ENCODE measurements around the gene DNAH10.

The DNAH10 gene

GRCh38 chr12:123726962-123727361, 35.1 kb upstream of the DNAH10 start:
- WGBS, 2 donors (ENCODE audit: extremely low coverage in 2 of 2, insufficient read length in 2 of 2, insufficient replicate concordance in 1 of 2), result no CpG with 5 or more reads among the region's 2 CpGs

DNA sequence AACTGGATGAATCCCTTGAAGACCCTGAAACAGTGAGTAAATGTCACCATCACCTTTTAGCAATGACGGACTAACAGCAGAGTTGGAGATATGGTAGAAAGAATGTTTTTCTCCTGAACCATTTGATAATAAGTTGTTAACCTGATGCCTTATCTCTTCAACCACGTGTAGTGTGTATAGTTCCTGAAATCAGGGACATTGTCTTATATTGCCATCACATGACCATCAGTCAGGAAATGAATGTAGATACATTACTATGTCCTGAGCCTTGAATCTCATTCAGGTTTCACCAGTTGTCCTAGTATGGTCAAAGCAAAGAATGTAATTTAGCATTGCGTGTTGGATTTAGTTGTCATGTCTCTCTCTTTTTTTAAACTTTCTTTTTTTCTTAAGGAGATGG, 34.2 kb upstream of the DNAH10 start:
- H3K14ac ChIP-seq (ENCODE audit: low read length), result no peak overlapping the region
- no peak overlapping the region for H2BK120ac ChIP-seq (ENCODE audit: low read depth, low read length)
- no peak overlapping the region for H3K9ac ChIP-seq (ENCODE audit: low read depth, low read length, poor library complexity)
- DNase-seq (ENCODE audit: low spot score), result no peak
- H2BK15ac ChIP-seq (ENCODE audit: low read length), result no peak overlapping the region
- H3K79me1 ChIP-seq (ENCODE audit: low read depth, low read length), result no peaks in the 10 kb centered on the region
- no peak overlapping the region for H4K8ac ChIP-seq (ENCODE audit: low read depth, low read length)
- no peak overlapping the region for H3K27ac ChIP-seq (replicated peaks; ENCODE audit: low read length)
- H3K4me1 ChIP-seq (ENCODE audit: control insufficient read depth in 2 of 2, insufficient read depth in 1 of 2, low read depth in 1 of 2, low read length in 2 of 2), result no peaks in the 10 kb centered on the region
- H2AFZ ChIP-seq (ENCODE audit: low read length), result no peak overlapping the region
- no peak overlapping the region for H2BK12ac ChIP-seq (ENCODE audit: low read length)
- WGBS, 2 donors (ENCODE audit: extremely low coverage in 2 of 2, insufficient read length in 2 of 2, insufficient replicate concordance in 1 of 2), result no CpG with 5 or more reads among the region's 3 CpGs
- no peak overlapping the region for H3K4me3 ChIP-seq (ENCODE audit: low read length in 2 of 2)
- H3K27me3 ChIP-seq (ENCODE audit: control insufficient read depth in 3 of 3, insufficient read depth in 3 of 3, low read depth in 1 of 3, low read length in 3 of 3), result no peaks in the 10 kb centered on the region
- H2BK5ac ChIP-seq (ENCODE audit: low read length), result no peak overlapping the region
- no peak overlapping the region for H3K18ac ChIP-seq (ENCODE audit: low read length)
- no peak overlapping the region for H3K23ac ChIP-seq (ENCODE audit: low read depth, low read length, poor library complexity)
- no peak overlapping the region for H2AK5ac ChIP-seq (ENCODE audit: low read depth, low read length)
- no peaks in the 10 kb centered on the region for H3K9me3 ChIP-seq (replicated peaks in 1 of 2; ENCODE audit: control insufficient read depth in 2 of 2, insufficient read depth in 1 of 2, low read depth in 1 of 2, low read length in 2 of 2)
- H3K36me3 ChIP-seq (replicated peaks in 1 of 2; ENCODE audit: control insufficient read depth in 2 of 2, insufficient read depth in 2 of 2, low read length in 2 of 2), result peaks cover 31 to 94% of the 10 kb centered on the region in 2 donors
- no peak overlapping the region for H3K4me2 ChIP-seq (ENCODE audit: insufficient read depth, low read length, poor library complexity, severe bottlenecking)
- no peak overlapping the region for H3K4ac ChIP-seq (ENCODE audit: low read length)
- no peak overlapping the region for H4K91ac ChIP-seq (ENCODE audit: low read depth, low read length, poor library complexity)

More at GRCh38 chr12:123726962-123727361, 35.1 kb upstream of the DNAH10 start:
- no peaks in the 10 kb centered on the region for H3K79me1 ChIP-seq (ENCODE audit: low read depth, low read length)
- no peak overlapping the region for H3K14ac ChIP-seq (ENCODE audit: low read length)
- H2BK12ac ChIP-seq (ENCODE audit: low read length), result no peak overlapping the region
- no peak overlapping the region for H3K9ac ChIP-seq (ENCODE audit: low read depth, low read length, poor library complexity)
- peaks cover 31 to 94% of the 10 kb centered on the region in 2 donors for H3K36me3 ChIP-seq (replicated peaks in 1 of 2; ENCODE audit: control insufficient read depth in 2 of 2, insufficient read depth in 2 of 2, low read length in 2 of 2)
- no peak overlapping the region for H3K18ac ChIP-seq (ENCODE audit: low read length)
- no peak overlapping the region for H2AFZ ChIP-seq (ENCODE audit: low read length)
- H2BK5ac ChIP-seq (ENCODE audit: low read length), result no peak overlapping the region
- no peaks in the 10 kb centered on the region for H3K9me3 ChIP-seq (replicated peaks in 1 of 2; ENCODE audit: control insufficient read depth in 2 of 2, insufficient read depth in 1 of 2, low read depth in 1 of 2, low read length in 2 of 2)
- H2AK5ac ChIP-seq (ENCODE audit: low read depth, low read length), result no peak overlapping the region
- H4K8ac ChIP-seq (ENCODE audit: low read depth, low read length), result no peak overlapping the region
- H3K23ac ChIP-seq (ENCODE audit: low read depth, low read length, poor library complexity), result no peak overlapping the region
- no peak overlapping the region for H2BK120ac ChIP-seq (ENCODE audit: low read depth, low read length)
- no peak overlapping the region for H3K27ac ChIP-seq (replicated peaks; ENCODE audit: low read length)
- H3K4ac ChIP-seq (ENCODE audit: low read length), result no peak overlapping the region
- no peaks in the 10 kb centered on the region for H3K27me3 ChIP-seq (ENCODE audit: control insufficient read depth in 3 of 3, insufficient read depth in 3 of 3, low read depth in 1 of 3, low read length in 3 of 3)
- no peaks in the 10 kb centered on the region for H3K4me1 ChIP-seq (ENCODE audit: control insufficient read depth in 2 of 2, insufficient read depth in 1 of 2, low read depth in 1 of 2, low read length in 2 of 2)
- H4K91ac ChIP-seq (ENCODE audit: low read depth, low read length, poor library complexity), result no peak overlapping the region
- no peak overlapping the region for H3K4me2 ChIP-seq (ENCODE audit: insufficient read depth, low read length, poor library complexity, severe bottlenecking)
- no peak for DNase-seq (ENCODE audit: low spot score)
- no peak overlapping the region for H2BK15ac ChIP-seq (ENCODE audit: low read length)
- H3K4me3 ChIP-seq (ENCODE audit: low read length in 2 of 2), result no peak overlapping the region

DNA sequence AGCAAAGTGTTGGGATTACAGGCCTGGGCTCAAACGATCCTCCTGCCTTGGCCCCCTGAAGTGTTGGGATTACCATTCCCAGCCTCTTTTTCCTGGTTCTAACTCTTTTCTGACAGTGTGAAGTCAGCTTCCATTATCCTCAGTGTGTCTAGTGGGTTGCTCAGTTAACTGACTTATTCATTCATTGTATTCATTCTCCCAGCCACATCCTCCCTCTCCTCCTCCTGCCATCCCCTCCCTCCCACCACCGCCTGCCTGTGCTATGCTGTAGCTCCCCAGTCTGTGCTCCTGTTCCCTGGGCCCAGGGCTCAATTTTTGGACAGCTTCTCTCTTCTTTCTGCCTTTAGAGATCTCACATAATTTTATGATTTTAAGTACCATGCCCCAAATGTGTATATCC, 30.5 kb upstream of the DNAH10 start:
- Histone ChIP-seq H2AFZ (ENCODE audit: low read length) (no peak overlapping the region), H2AK5ac (ENCODE audit: low read depth, low read length) (no peak overlapping the region), H2BK5ac (ENCODE audit: low read length) (no peak overlapping the region), H2BK12ac (ENCODE audit: low read length) (no peak overlapping the region), H3K4me2 (ENCODE audit: insufficient read depth, low read length, poor library complexity, severe bottlenecking) (no peak overlapping the region), H3K18ac (ENCODE audit: low read length) (no peak overlapping the region), H3K36me3 (replicated peaks in 1 of 2; ENCODE audit: control insufficient read depth in 2 of 2, insufficient read depth in 2 of 2, low read length in 2 of 2) (peaks cover 45 to 96% of the 10 kb centered on the region in 2 donors), H3K27ac (replicated peaks; ENCODE audit: low read length) (no peak overlapping the region), H3K9ac (ENCODE audit: low read depth, low read length, poor library complexity) (no peak overlapping the region), H3K4me3 (ENCODE audit: low read length in 2 of 2) (no peak overlapping the region), H3K14ac (ENCODE audit: low read length) (no peak overlapping the region), H3K79me1 (ENCODE audit: low read depth, low read length) (no peaks in the 10 kb centered on the region), H3K4me1 (ENCODE audit: control insufficient read depth in 2 of 2, insufficient read depth in 1 of 2, low read depth in 1 of 2, low read length in 2 of 2) (no peaks in the 10 kb centered on the region), H4K91ac (ENCODE audit: low read depth, low read length, poor library complexity) (no peak overlapping the region), H4K8ac (ENCODE audit: low read depth, low read length) (no peak overlapping the region), H3K23ac (ENCODE audit: low read depth, low read length, poor library complexity) (no peak overlapping the region), H3K27me3 (ENCODE audit: control insufficient read depth in 3 of 3, insufficient read depth in 3 of 3, low read depth in 1 of 3, low read length in 3 of 3) (no peaks in the 10 kb centered on the region), H3K4ac (ENCODE audit: low read length) (no peak overlapping the region), H3K9me3 (replicated peaks in 1 of 2; ENCODE audit: control insufficient read depth in 2 of 2, insufficient read depth in 1 of 2, low read depth in 1 of 2, low read length in 2 of 2) (no peaks in the 10 kb centered on the region), H2BK15ac (ENCODE audit: low read length) (no peak overlapping the region), H2BK120ac (ENCODE audit: low read depth, low read length) (no peak overlapping the region)
- DNase-seq (ENCODE audit: low spot score), result no peak
- no CpG with 5 or more reads among the region's 2 CpGs for WGBS, 2 donors (ENCODE audit: extremely low coverage in 2 of 2, insufficient read length in 2 of 2, insufficient replicate concordance in 1 of 2)

DNA sequence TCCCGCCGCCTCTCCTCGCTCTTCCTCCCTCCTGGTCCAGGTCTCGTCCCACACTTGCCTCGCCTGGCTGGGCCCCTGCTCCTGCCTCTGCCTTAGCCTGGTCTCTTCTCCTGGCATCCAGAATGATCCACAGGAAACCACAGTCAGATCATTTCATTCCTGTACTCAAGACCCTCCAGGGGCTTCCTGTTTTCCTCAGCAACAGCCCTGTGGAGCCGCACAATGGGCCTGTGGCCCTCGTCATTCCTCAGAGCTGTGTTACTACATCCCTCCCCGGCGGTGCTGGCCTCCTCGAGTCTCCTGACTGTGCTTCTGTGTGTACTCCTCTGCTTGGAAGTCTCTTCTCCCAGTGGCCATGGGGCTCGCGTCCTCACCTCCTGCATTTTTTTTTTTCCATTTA, 29.9 kb upstream of the DNAH10 start:
- Histone ChIP-seq H3K18ac (ENCODE audit: low read length) (no peak overlapping the region), H3K4ac (ENCODE audit: low read length) (no peak overlapping the region), H2AK5ac (ENCODE audit: low read depth, low read length) (no peak overlapping the region), H4K91ac (ENCODE audit: low read depth, low read length, poor library complexity) (no peak overlapping the region), H3K23ac (ENCODE audit: low read depth, low read length, poor library complexity) (no peak overlapping the region), H4K8ac (ENCODE audit: low read depth, low read length) (no peak overlapping the region), H3K9me3 (replicated peaks in 1 of 2; ENCODE audit: control insufficient read depth in 2 of 2, insufficient read depth in 1 of 2, low read depth in 1 of 2, low read length in 2 of 2) (no peaks in the 10 kb centered on the region), H3K27ac (replicated peaks; ENCODE audit: low read length) (no peak overlapping the region), H3K4me1 (ENCODE audit: control insufficient read depth in 2 of 2, insufficient read depth in 1 of 2, low read depth in 1 of 2, low read length in 2 of 2) (no peaks in the 10 kb centered on the region), H3K4me3 (ENCODE audit: low read length in 2 of 2) (no peak overlapping the region), H2BK15ac (ENCODE audit: low read length) (no peak overlapping the region), H2BK120ac (ENCODE audit: low read depth, low read length) (no peak overlapping the region), H3K4me2 (ENCODE audit: insufficient read depth, low read length, poor library complexity, severe bottlenecking) (no peak overlapping the region), H2AFZ (ENCODE audit: low read length) (no peak overlapping the region), H3K14ac (ENCODE audit: low read length) (no peak overlapping the region), H3K27me3 (ENCODE audit: control insufficient read depth in 3 of 3, insufficient read depth in 3 of 3, low read depth in 1 of 3, low read length in 3 of 3) (no peaks in the 10 kb centered on the region), H3K9ac (ENCODE audit: low read depth, low read length, poor library complexity) (no peak overlapping the region), H2BK12ac (ENCODE audit: low read length) (no peak overlapping the region), H2BK5ac (ENCODE audit: low read length) (no peak overlapping the region), H3K36me3 (replicated peaks in 1 of 2; ENCODE audit: control insufficient read depth in 2 of 2, insufficient read depth in 2 of 2, low read length in 2 of 2) (peaks cover 48 to 96% of the 10 kb centered on the region in 2 donors), H3K79me1 (ENCODE audit: low read depth, low read length) (no peaks in the 10 kb centered on the region)
- no peak for DNase-seq (ENCODE audit: low spot score)
- no CpG with 5 or more reads among the region's 12 CpGs for WGBS, 2 donors (ENCODE audit: extremely low coverage in 2 of 2, insufficient read length in 2 of 2, insufficient replicate concordance in 1 of 2)

All from neuronal stem cell (in vitro differentiated cells).